Measurements from ENCODE around the gene ZBTB12. TPM values are rescaled to one million over a fixed set of nuclear protein-coding genes. Genes with fewer than 3 reads are reported as not detected.

ZBTB12 gene
- total and polyA plus RNA-seq, 2 of the 8 experiments (the other 6 are each of a cell fraction or from before 2014, with no cell fraction given), result 20.7 to 40.8 TPM

GRCh38 chr6:31949926-31950548, 48.2 kb upstream of the ZBTB12 start:
- Histone ChIP-seq H2BK120ac (replicated peaks; ENCODE audit: low read depth, low read length) (no peak overlapping the region), H3K27ac (ENCODE audit: low read depth, low read length) (no peak overlapping the region), H2BK15ac (ENCODE audit: low read length) (no peak overlapping the region), H3K14ac (ENCODE audit: insufficient read length) (no peak overlapping the region), H4K91ac (replicated peaks; ENCODE audit: insufficient read length, low read length) (no peak overlapping the region), H3K4me1 (replicated peaks in 1 of 4; ENCODE audit: control insufficient read depth in 3 of 4, insufficient read depth in 4 of 4, low read length in 3 of 4) (peaks cover 0 to 2% (median 0%) of the 10 kb centered on the region in 4 experiments; a peak in 1 of 7 replicates), H3K18ac (ENCODE audit: extremely low read depth, low read length) (no peak overlapping the region), H4K20me1 (replicated peaks in 1 of 2; ENCODE audit: control insufficient read depth in 1 of 2, insufficient read depth in 2 of 2, low read length in 2 of 2) (no peaks in the 10 kb centered on the region), H3K9ac (replicated peaks in 1 of 4; ENCODE audit: extremely low read depth in 1 of 4, low read depth in 3 of 4, low read length in 3 of 4) (no peak overlapping the region), H3K23me2 (ENCODE audit: low read depth, low read length) (no peaks in the 10 kb centered on the region), H2BK5ac (ENCODE audit: low read depth, low read length) (no peak overlapping the region), H3K4me2 (ENCODE audit: insufficient read depth in 1 of 2, low read depth in 2 of 2, low read length in 2 of 2) (no peak overlapping the region), H3K9me3 (ENCODE audit: insufficient read depth in 2 of 2, low read depth in 1 of 2, low read length in 1 of 2) (no peaks in the 10 kb centered on the region), H2AK5ac (ENCODE audit: low read depth, low read length) (no peak overlapping the region), H2AFZ (ENCODE audit: low read length) (no peak overlapping the region), H3K36me3 (ENCODE audit: control insufficient read depth in 2 of 4, insufficient read depth in 4 of 4, low read length in 3 of 4) (peaks cover 15 to 37% (median 35%) of the 10 kb centered on the region in 4 experiments; a peak in 7 of 8 replicates), H2BK20ac (ENCODE audit: low read length) (no peak overlapping the region), H3K4me3 (ENCODE audit: extremely low read depth in 1 of 4, insufficient read depth in 2 of 4, low read depth in 3 of 4, low read length in 4 of 4) (no peak overlapping the region), H3K79me1 (ENCODE audit: low read depth, low read length) (no peaks in the 10 kb centered on the region), H3K4ac (replicated peaks; ENCODE audit: insufficient read length, low read depth, low read length) (no peak overlapping the region), H3K79me2 (ENCODE audit: control insufficient read depth in 1 of 2, insufficient read depth in 2 of 2, low read length in 2 of 2) (no peaks in the 10 kb centered on the region), H4K5ac (ENCODE audit: insufficient read length, low read depth, low read length) (no peak overlapping the region), H4K8ac (ENCODE audit: extremely low read depth, insufficient read depth, low read length) (no peak overlapping the region), H3K27me3 (replicated peaks in 1 of 4; ENCODE audit: control insufficient read depth in 3 of 4, extremely low read depth in 1 of 4, insufficient read depth in 3 of 4, low read length in 3 of 4) (peaks cover 0 to 5% (median 2%) of the 10 kb centered on the region in 4 experiments; a peak in 3 of 7 replicates), H2BK12ac (ENCODE audit: low read depth, low read length) (no peak overlapping the region), H3K23ac (ENCODE audit: insufficient read length) (no peak overlapping the region), H3K56ac (replicated peaks; ENCODE audit: insufficient read length, low read depth, low read length) (no peak overlapping the region)
- 80% methylated on average over 7 of the region's 7 CpGs; no CpG with 5 or more reads in 1 of the 2 experiments for WGBS, 2 experiments (ENCODE audit: extremely low coverage in 1 of 2, insufficient coverage in 1 of 2, insufficient read length in 1 of 2, insufficient replicate concordance in 2 of 2, low coverage in 1 of 2, low lambda C conversion rate in 2 of 2, missing lambda C conversion rate in 1 of 2)
- DNase-seq (ENCODE audit: low read depth in 1 of 2, low spot score in 2 of 2) (no peak), FAIRE-seq (no peak)
- CTCF ChIA-PET (ENCODE audit: partially characterized antibody), result interaction anchor here (1.0 to 5.8 kb wide), 7 partner anchors 9 to 149 kb away, joined by 3 to 84 read pairs (median 20); partner anchors contain the start of genes DXO and SKIC2
- no peak for TF ChIP-seq GABPA (IDR thresholded peaks at IDR 0.05; ENCODE audit: borderline replicate concordance, insufficient read depth, low read length)
- 0 out of 2 replicates have a peak, but pooled peaks have one; percentile 15 for TF ChIP-seq POLR2AphosphoS5 (IDR thresholded peaks at IDR 0.05; ENCODE audit: low read depth, low read length)
- POLR2A ChIA-PET (ENCODE audit: partially characterized antibody), result interaction anchor here (0.8 to 16.4 kb wide), 8 partner anchors 9 to 126 kb away, joined by 3 to 279 read pairs (median 7); partner anchors contain the start of genes C2, DXO, NELFE and SKIC2
